Measurements from ENCODE around the gene BBS1. TPM values are rescaled to one million over a fixed set of nuclear protein-coding genes. Genes with fewer than 3 reads are reported as not detected.

Gene BBS1
- total RNA-seq, 1 experiment from 2014 or later = 28.4 TPM

GRCh38 chr11:66523611-66524010 lies 13.2 kb downstream of the BBS1 start:
- H3K36me3 ChIP-seq (ENCODE audit: low read depth, low read length) = peaks cover 8% of the 10 kb centered on the region
- H3K4me2 ChIP-seq (ENCODE audit: low read length) = no peak overlapping the region
- no peaks in the 10 kb centered on the region for H3K4me1 ChIP-seq (ENCODE audit: insufficient read depth, low read length)
- ChIA-PET CTCF (no interaction called here), POLR2A (ENCODE audit: unreplicated experiment) (no interaction called here)
- H3K9me3 ChIP-seq (ENCODE audit: low read length) = no peaks in the 10 kb centered on the region
- no peak overlapping the region for H3K9ac ChIP-seq (ENCODE audit: low read length)
- H4K20me1 ChIP-seq (ENCODE audit: low read length) = no peaks in the 10 kb centered on the region
- H3K27me3 ChIP-seq (ENCODE audit: low read length) = no peaks in the 10 kb centered on the region
- TF ChIP-seq CTCF (conservative IDR thresholded peaks at IDR 0.05; ENCODE audit: low read depth, low read length) (no peak), EZH2 (IDR thresholded peaks at IDR 0.05; ENCODE audit: low read length, unreplicated experiment) (no peak), EZH2phosphoT487 (IDR thresholded peaks at IDR 0.05; ENCODE audit: borderline replicate concordance, low read length) (no peak)
- no peak overlapping the region for H2AFZ ChIP-seq (ENCODE audit: low read length)
- H3K27ac ChIP-seq (ENCODE audit: low read length) = no peak overlapping the region
- H3F3A ChIP-seq (ENCODE audit: low read length, unreplicated experiment) = no peaks in the 10 kb centered on the region
- intact Hi-C loops (cut with micrococcal nuclease) = no loop called here
- ATAC-seq (no peak), DNase-seq (no peak)
- no peak overlapping the region for H3K4me3 ChIP-seq (ENCODE audit: low read length)
- H3K9me2 ChIP-seq (replicated peaks; ENCODE audit: low read length) = no peaks in the 10 kb centered on the region
- H3K79me2 ChIP-seq (ENCODE audit: low read length) = no peaks in the 10 kb centered on the region
- no TSS peak for BruUV-seq (replicated peaks)

- intact Hi-C loops (cut with micrococcal nuclease) = no loop called here
- no peaks in the 10 kb centered on the region for H3K9me2 ChIP-seq (replicated peaks; ENCODE audit: low read length)
- H3K9me3 ChIP-seq (ENCODE audit: low read length) = no peaks in the 10 kb centered on the region
- H3K27me3 ChIP-seq (ENCODE audit: low read length) = no peaks in the 10 kb centered on the region
- no peak overlapping the region for H3K4me3 ChIP-seq (ENCODE audit: low read length)
- H3K4me2 ChIP-seq (ENCODE audit: low read length) = no peak overlapping the region
- H3F3A ChIP-seq (ENCODE audit: low read length, unreplicated experiment) = no peaks in the 10 kb centered on the region
- H4K20me1 ChIP-seq (ENCODE audit: low read length) = no peaks in the 10 kb centered on the region
- DNase-seq = no peak
- TF ChIP-seq CTCF (conservative IDR thresholded peaks at IDR 0.05; ENCODE audit: low read depth, low read length) (no peak), EZH2phosphoT487 (IDR thresholded peaks at IDR 0.05; ENCODE audit: borderline replicate concordance, low read length) (no peak), EZH2 (IDR thresholded peaks at IDR 0.05; ENCODE audit: low read length, unreplicated experiment) (no peak)
- no peak overlapping the region for H3K9ac ChIP-seq (ENCODE audit: low read length)
- H3K27ac ChIP-seq (ENCODE audit: low read length) = no peak overlapping the region
- ATAC-seq = no peak
- CTCF ChIA-PET = no interaction called here
- BruUV-seq (replicated peaks) = no TSS peak
- no peaks in the 10 kb centered on the region for H3K79me2 ChIP-seq (ENCODE audit: low read length)
- peaks cover 8% of the 10 kb centered on the region for H3K36me3 ChIP-seq (ENCODE audit: low read depth, low read length)
- POLR2A ChIA-PET (ENCODE audit: unreplicated experiment) = no interaction called here
- no peaks in the 10 kb centered on the region for H3K4me1 ChIP-seq (ENCODE audit: insufficient read depth, low read length)
- H2AFZ ChIP-seq (ENCODE audit: low read length) = no peak overlapping the region
Observed at GRCh38 chr11:66524304-66525040, 14.0 kb downstream of the BBS1 start.

- ChIA-PET POLR2A (ENCODE audit: unreplicated experiment) (no interaction called here), CTCF (no interaction called here)
- no peak overlapping the region for H3K4me2 ChIP-seq (ENCODE audit: low read length)
- no peaks in the 10 kb centered on the region for H3K4me1 ChIP-seq (ENCODE audit: insufficient read depth, low read length)
- no peaks in the 10 kb centered on the region for H3K79me2 ChIP-seq (ENCODE audit: low read length)
- TF ChIP-seq CTCF (conservative IDR thresholded peaks at IDR 0.05; ENCODE audit: low read depth, low read length) (no peak), EZH2phosphoT487 (IDR thresholded peaks at IDR 0.05; ENCODE audit: borderline replicate concordance, low read length) (no peak), EZH2 (IDR thresholded peaks at IDR 0.05; ENCODE audit: low read length, unreplicated experiment) (no peak)
- intact Hi-C loops (cut with micrococcal nuclease) = no loop called here
- no peak overlapping the region for H3K9ac ChIP-seq (ENCODE audit: low read length)
- no peak for DNase-seq
- no peak overlapping the region for H2AFZ ChIP-seq (ENCODE audit: low read length)
- no peaks in the 10 kb centered on the region for H3K9me2 ChIP-seq (replicated peaks; ENCODE audit: low read length)
- H3F3A ChIP-seq (ENCODE audit: low read length, unreplicated experiment) = no peaks in the 10 kb centered on the region
- no peak overlapping the region for H3K27ac ChIP-seq (ENCODE audit: low read length)
- H3K27me3 ChIP-seq (ENCODE audit: low read length) = no peaks in the 10 kb centered on the region
- no peaks in the 10 kb centered on the region for H3K36me3 ChIP-seq (ENCODE audit: low read depth, low read length)
- H4K20me1 ChIP-seq (ENCODE audit: low read length) = no peaks in the 10 kb centered on the region
- no peaks in the 10 kb centered on the region for H3K9me3 ChIP-seq (ENCODE audit: low read length)
- no TSS peak for BruUV-seq (replicated peaks)
- no peak overlapping the region for H3K4me3 ChIP-seq (ENCODE audit: low read length)
- ATAC-seq = no peak
Observed at GRCh38 chr11:66529069-66529468, 18.6 kb downstream of the BBS1 start.

Data from PC-3 (cell line).